Endothelial cell of hepatic sinusoid (primary cell): ENCODE data around the gene STEAP1.
"Not testable (repeated sequence)": the region's sequence is repeated elsewhere in the genome, so short reads cannot be mapped to it uniquely, and the experiment has no call there.

Experiments
- in situ Hi-C: cut with HindIII; loops from 2 replicates; pipeline ENCODE4 v1.10.0; 2017; ENCODE audit warnings: low sequenced_read_pairs

STEAP1 gene

DNA sequence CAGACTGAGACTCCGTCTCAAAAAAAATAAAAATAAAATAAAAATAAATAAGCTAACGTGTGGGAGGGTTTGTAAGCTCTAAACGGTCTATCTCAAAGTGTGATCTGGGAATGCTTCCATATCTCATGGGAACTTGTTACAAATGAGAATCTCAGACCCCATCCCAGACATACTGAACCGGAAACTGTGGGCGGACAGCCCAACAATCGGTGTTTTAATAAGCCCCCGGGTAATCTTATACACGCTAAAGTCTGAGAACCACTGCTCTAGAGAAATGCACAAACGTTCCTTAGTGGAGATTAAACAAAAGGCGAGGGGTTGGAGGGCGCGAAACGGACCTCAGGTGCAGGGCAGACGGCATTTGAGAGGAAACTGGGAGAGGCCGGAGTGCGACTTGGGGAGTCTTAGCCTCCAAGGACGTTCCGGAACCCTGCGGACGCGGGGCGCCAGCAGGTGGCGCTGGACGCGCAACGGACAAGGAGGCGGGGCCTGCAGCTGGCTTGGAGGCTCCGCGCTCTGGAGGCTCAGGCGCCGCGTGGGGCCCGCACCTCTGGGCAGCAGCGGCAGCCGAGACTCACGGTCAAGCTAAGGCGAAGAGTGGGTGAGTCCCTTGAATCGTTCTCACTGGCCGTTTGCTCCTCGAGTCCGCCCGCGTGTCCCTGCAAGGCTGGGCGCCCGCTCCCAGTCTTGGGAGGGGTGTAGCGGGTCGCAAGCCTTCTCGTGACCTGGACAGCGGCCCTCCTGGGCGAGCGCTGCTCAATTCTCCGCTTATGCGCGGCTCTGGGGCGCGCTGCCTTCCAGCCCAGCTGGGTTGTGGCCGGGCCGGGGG, at the start of gene STEAP1:
Gene STEAP1, plus strand, starts transcription at position 527 of the 829 bp plus-strand sequence. CDS start 5,320 bp downstream, outside the sequence.
- in situ Hi-C loops, result loop anchor here (25.0 kb wide), 1 partner anchor 283 kb away; no protein-coding TSS in a partner anchor

DNA sequence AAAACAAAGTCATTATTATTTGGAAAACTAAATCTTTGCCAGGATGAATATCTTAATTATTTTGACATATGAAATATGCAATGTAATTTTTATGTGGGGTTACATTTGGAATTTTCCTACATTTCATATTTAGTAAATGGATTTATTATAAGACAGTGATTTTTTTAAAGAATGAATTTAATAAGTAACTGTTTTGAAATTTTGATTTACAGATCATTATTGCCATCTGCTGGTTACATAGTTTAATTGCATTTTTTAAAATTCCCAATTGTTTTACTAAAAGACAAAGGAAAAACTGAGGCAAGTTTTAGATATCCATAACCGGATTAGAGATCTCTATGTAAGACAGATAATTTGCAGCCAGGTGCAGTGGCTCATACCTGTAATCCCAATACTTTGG, 39.3 kb upstream of the STEAP1 start:
- in situ Hi-C loops, result not testable (repeated sequence)

DNA sequence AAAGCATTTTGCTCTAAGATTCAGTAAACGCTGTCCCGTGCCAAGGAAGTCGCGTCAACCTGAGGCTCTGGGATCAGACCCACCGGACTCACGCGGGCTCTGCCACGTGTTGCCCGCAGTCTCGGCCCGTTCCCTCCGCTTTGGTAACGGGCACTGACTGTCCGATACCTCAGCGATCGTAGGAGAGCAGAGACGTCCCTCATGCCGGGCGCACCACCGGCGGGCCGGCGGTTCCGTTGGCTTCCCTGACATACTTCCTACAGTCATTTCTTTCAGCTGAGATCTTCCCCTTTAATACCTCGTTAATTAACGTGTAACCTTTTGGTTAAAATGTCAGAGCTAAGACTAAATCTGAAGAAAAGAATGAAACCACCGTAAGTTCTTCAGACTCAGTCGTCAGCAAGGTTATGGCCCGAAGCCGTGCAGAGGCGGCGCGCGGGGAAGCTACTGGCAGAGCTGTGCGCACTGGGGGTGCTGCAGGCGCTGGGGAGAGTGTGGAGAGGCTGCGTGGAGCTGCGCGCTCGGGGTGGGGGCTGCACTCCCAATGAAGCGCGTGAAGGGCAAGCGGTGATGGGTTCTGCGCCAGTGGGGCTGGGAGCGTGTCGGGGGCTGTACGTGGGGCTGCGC, 35.6 kb upstream of the STEAP1 start:
- in situ Hi-C loops, result not testable (repeated sequence)

DNA sequence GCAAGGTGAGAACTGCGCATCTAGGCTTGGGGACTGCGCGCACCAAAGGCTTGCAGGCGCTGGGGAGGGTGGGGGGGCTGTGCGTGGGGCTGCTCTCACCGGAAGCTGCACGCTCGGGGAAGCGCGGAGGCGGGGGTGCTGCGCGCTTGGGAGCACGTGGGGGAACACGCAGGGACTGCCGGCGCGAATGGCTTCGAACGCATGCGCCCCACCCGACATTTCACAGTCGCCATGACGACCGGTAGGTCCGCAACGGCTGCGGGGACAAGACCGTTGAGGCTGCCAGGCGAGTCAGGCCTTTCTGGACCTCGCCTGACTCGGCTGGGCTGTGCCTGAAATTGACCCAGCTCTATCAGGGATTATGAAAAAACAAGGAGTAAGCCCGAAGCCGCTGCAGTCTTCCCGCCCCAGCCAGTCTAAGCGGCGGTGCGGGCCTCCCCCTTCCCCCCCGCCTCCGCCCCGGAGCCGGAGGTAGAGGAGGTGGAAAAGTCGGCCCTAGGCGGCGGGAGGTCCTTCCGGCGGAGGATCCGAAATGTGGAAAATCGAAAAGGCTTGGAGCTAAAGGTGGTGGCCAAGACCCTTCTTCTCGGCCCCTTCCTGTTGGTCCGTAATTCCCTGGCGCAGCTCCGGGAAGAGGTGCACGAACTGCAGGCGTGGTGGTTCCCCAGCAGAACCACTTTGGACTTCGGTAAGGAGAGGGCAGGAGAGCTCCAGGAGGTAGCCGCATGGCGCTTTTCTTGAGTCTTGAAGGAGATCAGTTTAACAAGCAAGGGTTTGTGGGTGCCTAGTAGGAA, 34.9 kb upstream of the STEAP1 start:
- in situ Hi-C loops, result no loop called here

DNA sequence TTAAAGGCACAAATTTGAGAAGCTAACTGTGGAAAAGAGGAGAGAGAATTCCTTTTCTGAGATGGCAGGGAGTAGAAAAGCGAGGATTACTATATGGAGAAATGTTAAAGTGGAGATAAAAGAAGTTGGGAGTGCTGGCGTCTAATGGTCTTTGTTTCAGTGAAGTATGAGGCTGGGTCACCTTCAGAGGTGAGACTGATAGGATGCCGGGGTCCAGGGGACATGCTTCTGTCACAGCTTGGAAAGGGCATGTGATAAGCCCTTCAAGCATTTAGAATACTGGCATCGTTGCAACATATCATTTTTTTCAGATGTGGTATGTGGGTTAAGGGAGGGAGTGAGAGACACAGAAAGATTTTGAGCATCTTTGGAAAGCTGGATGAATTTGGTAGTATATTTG, 34.1 kb upstream of the STEAP1 start:
- in situ Hi-C loops, result not testable (repeated sequence)

DNA sequence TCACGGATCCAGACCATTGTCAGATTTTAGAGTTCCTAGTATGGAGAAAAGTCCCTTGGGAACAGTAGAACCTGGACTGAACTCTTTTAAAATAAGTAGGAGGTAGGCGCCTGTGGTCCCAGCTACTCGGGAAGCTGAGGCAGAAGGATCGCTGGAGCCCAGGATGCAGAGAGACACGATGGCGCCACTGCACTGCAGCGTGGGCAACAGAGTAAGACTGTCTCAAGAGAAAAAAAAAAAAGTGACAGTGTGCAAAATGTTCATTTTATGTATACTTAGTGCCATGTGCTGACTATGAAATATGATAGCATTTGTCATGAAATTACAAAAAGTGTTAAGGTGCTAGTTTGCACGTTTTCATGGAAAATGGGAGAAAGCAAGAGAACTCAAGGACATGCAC, 22.5 kb upstream of the STEAP1 start:
- in situ Hi-C loops, result not testable (repeated sequence)

DNA sequence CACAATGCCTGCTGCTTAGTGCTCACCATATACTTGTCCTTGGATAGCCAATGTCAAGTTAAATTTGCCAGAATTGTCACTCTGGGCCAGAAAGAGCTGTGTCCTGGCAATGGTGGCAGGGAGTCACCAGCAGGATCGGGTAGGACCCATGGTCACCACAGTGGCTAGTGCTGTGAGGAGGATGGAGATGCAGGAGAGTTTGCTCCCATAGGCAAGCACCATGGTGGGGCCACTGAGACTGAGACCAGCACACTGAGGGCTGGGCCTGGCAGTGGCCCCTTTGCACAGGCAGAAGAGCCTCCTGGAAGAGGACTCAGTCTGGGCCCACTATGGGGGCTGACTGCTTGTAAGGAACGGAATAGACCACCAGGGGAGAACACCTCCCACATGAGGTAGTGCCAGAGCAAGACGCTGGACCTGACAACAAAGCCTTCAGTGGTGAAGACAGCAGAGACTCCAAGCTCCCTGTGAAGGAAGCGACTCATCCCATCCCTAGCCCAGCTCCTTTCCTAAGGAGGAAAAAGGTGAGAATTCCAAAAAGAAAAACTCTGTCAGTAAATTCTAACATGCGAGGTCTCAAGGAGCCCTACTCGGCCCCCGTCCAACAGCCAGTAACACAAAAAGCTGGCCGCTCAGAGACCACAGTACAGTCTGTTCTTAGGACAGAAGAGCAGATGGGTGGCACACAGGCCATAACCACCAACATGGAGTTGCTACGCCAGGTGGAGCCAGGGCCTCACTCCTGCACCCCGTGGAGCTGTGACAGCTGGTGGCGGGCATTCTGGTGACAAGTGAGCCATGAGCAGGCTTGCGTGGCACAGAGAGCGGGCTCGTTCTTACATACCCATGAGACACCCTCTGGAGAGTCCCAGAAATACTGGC, 6.9 kb upstream of the STEAP1 start:
- in situ Hi-C loops, result not testable (repeated sequence)

DNA sequence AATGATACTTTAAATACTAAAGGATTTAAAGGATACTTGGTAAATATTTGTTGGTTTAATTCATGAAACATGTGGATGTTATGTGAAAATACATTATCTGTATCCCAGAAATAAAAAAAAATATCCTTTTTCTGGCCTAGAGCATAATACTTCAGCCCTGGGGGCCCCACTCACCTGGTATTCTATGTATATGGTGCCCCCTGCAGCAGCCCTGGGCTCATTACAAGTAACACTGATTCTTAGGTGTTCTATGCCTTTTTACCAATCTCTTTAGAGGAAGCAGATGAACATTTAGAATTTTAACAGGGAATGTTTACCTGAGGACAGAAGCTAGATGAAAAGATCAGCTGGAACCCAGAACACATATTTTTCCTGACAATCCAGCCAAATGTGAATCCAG, 4.8 kb upstream of the STEAP1 start:
- in situ Hi-C loops, result not testable (repeated sequence)

DNA sequence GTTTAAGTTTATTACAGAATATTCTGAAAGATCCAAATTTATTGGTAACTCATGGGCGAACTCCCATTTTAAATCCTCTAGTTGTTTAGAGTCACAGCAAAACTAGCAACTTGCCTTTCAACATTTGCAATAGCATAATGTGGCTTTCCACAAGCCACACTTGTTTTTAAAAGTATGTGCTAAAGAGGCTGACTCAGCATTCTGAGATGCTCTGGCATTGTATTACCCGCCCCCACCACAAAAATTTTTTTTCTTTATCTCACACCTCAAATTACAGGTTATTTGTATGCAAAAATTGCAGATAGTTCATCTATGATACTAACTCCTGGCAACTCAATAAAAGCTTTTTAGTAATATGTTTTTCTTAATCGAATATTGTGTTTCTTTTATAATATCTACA, 2.4 kb upstream of the STEAP1 start:
- in situ Hi-C loops, result loop anchor here (25.0 kb wide), 1 partner anchor 285 kb away; no protein-coding TSS in a partner anchor

DNA sequence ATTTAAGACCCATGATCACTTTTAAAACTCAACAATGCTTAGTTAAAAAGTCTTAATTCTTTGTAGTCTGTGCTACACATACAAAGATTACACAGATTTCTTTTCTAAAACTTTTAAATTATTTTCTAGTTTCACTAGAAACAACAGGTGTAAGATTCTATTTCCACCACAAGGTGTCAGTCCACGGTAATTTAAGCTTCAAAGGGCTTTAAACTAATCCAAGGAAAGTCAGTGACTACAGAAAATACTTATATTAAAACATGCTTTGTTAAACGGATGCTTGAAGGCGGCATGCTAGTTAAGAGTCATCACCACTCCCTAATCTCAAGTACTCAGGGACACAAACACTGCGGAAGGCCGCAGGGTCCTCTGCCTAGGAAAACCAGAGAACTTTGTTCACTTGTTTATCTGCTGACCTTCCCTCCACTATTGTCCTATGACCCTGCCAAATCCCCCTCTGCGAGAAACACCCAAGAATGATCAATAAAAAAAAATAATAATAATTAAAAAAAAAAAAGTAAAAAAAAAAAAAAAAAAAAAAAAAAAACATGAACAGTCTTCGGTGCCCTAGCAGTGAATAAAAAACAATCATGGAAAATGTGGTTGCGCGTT, 1.5 kb upstream of the STEAP1 start:
- in situ Hi-C loops, result loop anchor here (25.0 kb wide), 1 partner anchor 285 kb away; no protein-coding TSS in a partner anchor

DNA sequence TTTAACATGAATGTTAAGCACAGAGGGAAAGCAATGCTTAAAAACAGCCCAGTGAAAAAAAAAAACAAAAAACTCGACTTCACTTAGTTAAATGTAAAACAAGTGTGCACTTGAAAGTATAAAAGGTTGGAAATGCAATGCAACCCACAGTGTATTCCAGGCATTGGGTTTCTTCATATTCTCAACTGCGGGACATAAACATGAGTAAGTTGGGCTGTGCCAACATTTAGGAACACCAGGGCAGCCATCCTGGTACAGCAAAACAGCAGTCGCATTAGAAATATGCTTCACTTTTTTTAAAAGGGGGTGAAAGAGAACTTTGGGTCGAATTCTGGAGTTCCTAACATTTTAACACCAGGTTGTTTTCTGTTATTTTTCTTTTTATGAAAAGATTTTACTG, 937 bp downstream of the STEAP1 start:
- in situ Hi-C loops, result loop anchor here (25.0 kb wide), 1 partner anchor 282 kb away; no protein-coding TSS in a partner anchor

DNA sequence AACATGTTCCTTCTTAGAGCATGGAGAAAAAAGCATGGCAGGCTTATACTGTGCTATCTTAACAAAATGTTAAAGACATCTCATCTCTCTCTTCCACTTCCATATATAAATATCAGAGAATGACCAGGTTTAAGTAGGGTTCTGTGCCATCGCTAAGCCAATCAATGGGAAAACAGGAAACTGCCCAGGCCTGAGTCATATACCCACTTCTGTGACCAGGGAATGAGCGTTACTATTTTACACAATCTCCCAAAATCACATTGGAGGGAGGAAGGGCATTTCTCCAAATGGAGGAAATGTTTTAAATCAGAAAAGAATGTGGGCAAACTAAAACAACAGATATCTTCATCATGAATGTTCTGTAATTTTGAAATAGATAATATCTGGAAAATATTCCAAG, 3.1 kb downstream of the STEAP1 start:
- in situ Hi-C loops, result loop anchor here (25.0 kb wide), 1 partner anchor 280 kb away; no protein-coding TSS in a partner anchor

DNA sequence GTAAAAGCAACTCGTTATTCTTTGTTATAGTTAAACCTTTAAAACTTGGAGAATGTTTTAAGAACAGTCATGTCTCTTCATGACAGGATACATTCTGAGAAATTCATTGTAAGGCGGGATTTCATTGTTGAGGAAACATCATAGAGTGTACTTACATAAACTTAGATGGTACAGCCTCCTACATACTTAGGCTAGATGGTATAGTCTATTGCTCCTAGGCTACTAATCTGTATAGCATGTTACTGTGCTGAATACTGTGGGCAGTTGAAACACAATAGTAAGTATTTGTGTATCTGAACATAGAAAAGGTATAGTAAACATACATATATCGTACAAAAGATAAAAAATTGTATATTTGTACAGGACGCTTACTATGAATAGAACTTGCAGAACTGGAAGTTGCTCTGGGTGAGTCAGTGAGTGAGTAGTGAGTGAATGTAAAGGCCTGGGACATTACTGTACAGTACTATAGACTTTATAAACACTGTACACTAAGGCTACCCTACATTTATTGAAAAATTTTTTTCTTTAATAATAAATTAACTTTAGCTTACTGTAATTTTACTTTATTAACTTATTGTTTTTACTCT, 3.6 kb downstream of the STEAP1 start:
- in situ Hi-C loops, result loop anchor here (25.0 kb wide), 1 partner anchor 279 kb away; no protein-coding TSS in a partner anchor

DNA sequence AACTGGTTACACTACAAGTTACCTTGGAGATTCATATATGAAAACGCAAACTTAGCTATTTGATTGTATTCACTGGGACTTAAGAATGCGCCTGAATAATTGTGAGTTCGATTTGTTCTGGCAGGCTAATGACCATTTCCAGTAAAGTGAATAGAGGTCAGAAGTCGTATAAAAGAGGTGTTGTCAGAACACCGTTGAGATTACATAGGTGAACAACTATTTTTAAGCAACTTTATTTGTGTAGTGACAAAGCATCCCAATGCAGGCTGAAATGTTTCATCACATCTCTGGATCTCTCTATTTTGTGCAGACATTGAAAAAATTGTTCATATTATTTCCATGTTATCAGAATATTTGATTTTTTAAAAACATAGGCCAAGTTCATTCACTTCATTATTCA, 9.3 kb downstream of the STEAP1 start:
- in situ Hi-C loops, result loop anchor here (25.0 kb wide), 1 partner anchor 274 kb away; no protein-coding TSS in a partner anchor

DNA sequence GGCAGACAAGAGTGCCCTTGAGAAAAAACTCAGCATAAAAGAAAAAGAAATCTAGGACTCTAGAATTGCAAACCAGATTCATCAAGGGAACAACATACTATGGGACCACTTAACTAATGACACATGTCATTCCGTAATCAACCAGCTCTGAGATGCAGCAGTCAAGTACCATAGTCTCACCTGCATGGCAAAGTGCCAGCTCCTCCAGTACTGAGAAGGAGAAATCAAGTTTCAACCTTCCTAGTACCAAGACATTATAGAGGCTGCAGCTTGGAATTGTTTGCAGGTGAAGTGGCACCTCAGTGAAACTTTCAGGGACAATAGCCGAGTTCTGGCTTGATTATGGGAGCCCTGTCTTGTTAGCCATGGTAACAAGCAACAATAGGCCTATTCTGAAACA, 11.5 kb downstream of the STEAP1 start:
- in situ Hi-C loops, result loop anchor here (5.0 to 25.0 kb wide), 2 partner anchors 102 to 272 kb away; no protein-coding TSS in a partner anchor

DNA sequence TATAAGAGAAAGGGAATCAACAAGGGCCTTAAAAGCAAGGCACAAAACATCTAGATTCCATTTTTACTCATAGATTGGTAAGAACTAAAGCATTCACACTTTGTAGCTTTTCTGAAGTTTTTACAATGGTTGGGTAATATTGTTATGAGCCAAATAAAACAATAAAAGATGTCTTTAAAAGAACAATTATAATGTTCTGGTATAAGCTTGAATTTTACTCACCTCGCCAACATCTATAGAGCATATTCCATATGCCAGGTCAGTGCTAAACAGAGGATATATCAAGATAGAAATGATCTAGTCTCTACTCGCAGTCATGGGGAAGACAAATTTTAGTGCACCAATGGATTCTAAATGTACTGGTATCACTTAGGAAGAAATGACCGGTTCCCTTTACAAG, 11.9 kb downstream of the STEAP1 start:
- in situ Hi-C loops, result loop anchor here (5.0 to 25.0 kb wide), 2 partner anchors 101 to 271 kb away; no protein-coding TSS in a partner anchor

DNA sequence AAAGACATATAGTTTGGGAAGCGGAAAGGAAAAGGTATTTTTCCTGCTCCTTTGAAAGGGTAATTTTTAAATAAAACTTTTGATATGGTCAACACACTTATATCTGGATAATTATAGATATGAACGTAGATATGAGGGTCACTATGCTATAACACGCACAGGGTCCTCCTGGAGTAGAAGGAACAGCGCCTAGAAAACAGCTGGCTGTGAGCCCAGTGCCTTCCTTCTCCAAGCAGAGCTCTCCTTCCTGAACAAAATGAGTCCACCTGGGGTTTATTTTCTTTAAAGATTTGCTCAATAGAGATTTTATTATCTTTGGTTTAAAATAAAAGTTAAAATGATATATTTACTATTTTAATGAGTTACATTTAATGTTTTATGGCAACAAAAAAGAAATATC, 13.1 kb downstream of the STEAP1 start:
- in situ Hi-C loops, result loop anchor here (5.0 to 25.0 kb wide), 2 partner anchors 100 to 270 kb away; no protein-coding TSS in a partner anchor

DNA sequence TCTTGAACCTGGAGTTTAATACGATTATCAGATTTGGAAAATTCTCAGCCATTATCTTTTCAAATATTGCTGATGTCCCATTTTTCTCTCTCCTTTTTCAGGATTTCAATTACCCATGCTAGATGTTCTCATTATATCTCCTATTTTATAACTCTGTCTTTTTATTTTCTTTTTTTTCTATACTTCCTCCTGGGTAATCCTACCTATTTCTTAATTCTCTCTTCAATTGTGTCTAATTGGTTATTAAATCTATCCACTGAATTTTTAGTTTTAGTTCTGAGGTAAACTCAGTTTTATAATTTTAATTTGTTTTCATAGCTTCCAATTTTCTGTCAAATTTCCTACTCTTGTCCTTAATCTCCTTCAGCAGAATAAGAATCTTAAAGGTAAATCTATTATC, 15.6 kb downstream of the STEAP1 start:
- in situ Hi-C loops, result loop anchor here (5.0 to 25.0 kb wide), 2 partner anchors 97 to 267 kb away; no protein-coding TSS in a partner anchor

DNA sequence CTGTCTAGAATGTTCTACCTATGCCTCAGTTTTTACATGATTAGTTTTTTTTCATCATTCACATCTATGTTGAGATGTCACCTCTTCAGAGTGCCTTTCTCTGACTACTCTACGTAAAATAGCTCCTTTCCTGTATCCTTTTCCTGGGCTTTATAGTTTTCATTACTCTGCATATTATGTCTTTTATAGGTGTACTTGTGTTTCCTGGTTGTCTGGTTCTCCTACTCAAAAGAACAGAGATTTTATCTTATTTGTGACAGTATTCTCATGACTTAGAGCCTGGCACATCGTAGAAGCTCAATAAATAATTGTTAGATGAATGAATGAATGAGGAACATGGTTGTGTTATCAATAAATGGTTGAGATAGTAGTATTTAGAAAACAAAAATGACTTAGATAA, 17.9 kb downstream of the STEAP1 start:
- in situ Hi-C loops, result loop anchor here (25.0 kb wide), 1 partner anchor 265 kb away; no protein-coding TSS in a partner anchor
